ENCODE results near the gene LIPH. TPM values are rescaled to one million over a fixed set of nuclear protein-coding genes. Genes with fewer than 3 reads are reported as not detected.

Gene LIPH
- total and polyA plus RNA-seq, 2 of the 8 experiments (the other 6 are each of a cell fraction or from before 2014, with no cell fraction given): 0.08 TPM; not detected in 1

GRCh38 chr3:185572183-185572582, 19.8 kb upstream of the LIPH start:
- no peak for DNase-seq (ENCODE audit: low read depth in 1 of 2, low spot score in 2 of 2)
- Histone ChIP-seq H3K9ac (replicated peaks in 1 of 4; ENCODE audit: extremely low read depth in 1 of 4, low read depth in 3 of 4, low read length in 3 of 4) (no peak overlapping the region), H3K14ac (ENCODE audit: insufficient read length) (no peak overlapping the region), H3K9me3 (ENCODE audit: insufficient read depth in 2 of 2, low read depth in 1 of 2, low read length in 1 of 2) (peaks cover 13 to 16% of the 10 kb centered on the region in 2 experiments), H2BK20ac (ENCODE audit: low read length) (no peak overlapping the region), H3K4me2 (ENCODE audit: insufficient read depth in 1 of 2, low read depth in 2 of 2, low read length in 2 of 2) (no peak overlapping the region), H2BK12ac (ENCODE audit: low read depth, low read length) (no peak overlapping the region), H3K56ac (replicated peaks; ENCODE audit: insufficient read length, low read depth, low read length) (no peak overlapping the region), H4K91ac (replicated peaks; ENCODE audit: insufficient read length, low read length) (no peak overlapping the region), H4K5ac (ENCODE audit: insufficient read length, low read depth, low read length) (no peak overlapping the region), H3K23me2 (ENCODE audit: low read depth, low read length) (no peaks in the 10 kb centered on the region), H2BK120ac (replicated peaks; ENCODE audit: low read depth, low read length) (no peak overlapping the region), H4K8ac (ENCODE audit: extremely low read depth, insufficient read depth, low read length) (no peak overlapping the region), H2AFZ (ENCODE audit: low read length) (no peak overlapping the region), H3K4me1 (replicated peaks in 1 of 4; ENCODE audit: control insufficient read depth in 3 of 4, insufficient read depth in 4 of 4, low read length in 3 of 4) (peaks cover 0 to 3% (median under 1%) of the 10 kb centered on the region in 4 experiments; a peak in 1 of 7 replicates), H3K36me3 (ENCODE audit: control insufficient read depth in 2 of 4, insufficient read depth in 4 of 4, low read length in 3 of 4) (no peaks in the 10 kb centered on the region; a peak in 1 of 8 replicates), H3K79me2 (ENCODE audit: control insufficient read depth in 1 of 2, insufficient read depth in 2 of 2, low read length in 2 of 2) (no peaks in the 10 kb centered on the region), H2AK5ac (ENCODE audit: low read depth, low read length) (no peak overlapping the region), H3K27me3 (replicated peaks in 1 of 4; ENCODE audit: control insufficient read depth in 3 of 4, extremely low read depth in 1 of 4, insufficient read depth in 3 of 4, low read length in 3 of 4) (no peaks in the 10 kb centered on the region), H3K79me1 (ENCODE audit: low read depth, low read length) (no peaks in the 10 kb centered on the region), H3K4me3 (ENCODE audit: extremely low read depth in 1 of 4, insufficient read depth in 2 of 4, low read depth in 3 of 4, low read length in 4 of 4) (no peak overlapping the region), H3K27ac (ENCODE audit: low read depth, low read length) (no peak overlapping the region), H2BK15ac (ENCODE audit: low read length) (no peak overlapping the region), H3K18ac (ENCODE audit: extremely low read depth, low read length) (no peak overlapping the region), H3K4ac (replicated peaks; ENCODE audit: insufficient read length, low read depth, low read length) (no peak overlapping the region), H4K20me1 (replicated peaks in 1 of 2; ENCODE audit: control insufficient read depth in 1 of 2, insufficient read depth in 2 of 2, low read length in 2 of 2) (no peaks in the 10 kb centered on the region), H3K23ac (ENCODE audit: insufficient read length) (no peak overlapping the region), H2BK5ac (ENCODE audit: low read depth, low read length) (no peak overlapping the region)
- POLR2A ChIA-PET (ENCODE audit: partially characterized antibody): interaction anchor here (0.6 to 1.9 kb wide), 3 partner anchors 13 to 105 kb away, joined by 3 to 6 read pairs (median 3); no protein-coding TSS in a partner anchor
- CTCF ChIA-PET (ENCODE audit: partially characterized antibody): interaction anchor here (1.1 to 5.5 kb wide), 5 partner anchors 12 to 237 kb away, joined by 3 to 69 read pairs (median 4); no protein-coding TSS in a partner anchor
- no peak for FAIRE-seq
- 92% methylated on average over 5 of the region's 5 CpGs; no CpG with 5 or more reads in 1 of the 2 experiments for WGBS, 2 experiments (ENCODE audit: extremely low coverage in 1 of 2, insufficient coverage in 1 of 2, insufficient read length in 1 of 2, insufficient replicate concordance in 2 of 2, low coverage in 1 of 2, low lambda C conversion rate in 2 of 2, missing lambda C conversion rate in 1 of 2)
- TF ChIP-seq RXRA (IDR thresholded peaks at IDR 0.05; ENCODE audit: insufficient read depth, low read depth, low read length) (no peak), RNF2 (IDR thresholded peaks at IDR 0.05; ENCODE audit: borderline replicate concordance, low read depth, low read length, missing control alignments, poor library complexity, severe bottlenecking) (no peak), JUND (IDR thresholded peaks at IDR 0.05; ENCODE audit: low read length) (no peak), KDM5A (IDR thresholded peaks at IDR 0.05; ENCODE audit: low read length) (no peak), SIN3A (conservative IDR thresholded peaks at IDR 0.05 in 1 of 2, IDR thresholded peaks at IDR 0.05 in 1 of 2; ENCODE audit: low read depth in 1 of 2, low read length in 2 of 2) (no peak), SAP30 (IDR thresholded peaks at IDR 0.05; ENCODE audit: insufficient read depth, insufficient replicate concordance, low read length) (no peak), ASH2L (IDR thresholded peaks at IDR 0.05; ENCODE audit: low read length) (no peak), HDAC6 (IDR thresholded peaks at IDR 0.05; ENCODE audit: low read depth, low read length) (no peak), ATF2 (IDR thresholded peaks at IDR 0.05; ENCODE audit: low read length) (no peak), YY1 (IDR thresholded peaks at IDR 0.05; ENCODE audit: low read depth, low read length) (no peak), CHD1 (IDR thresholded peaks at IDR 0.05; ENCODE audit: low read depth, low read length) (no peak), TAF1 (IDR thresholded peaks at IDR 0.05; ENCODE audit: low read depth, low read length) (no peak)

Data from H1 (cell line).